ENCODE results near the gene RBM7. TPM values are rescaled to one million over a fixed set of nuclear protein-coding genes. Genes with fewer than 3 reads are reported as not detected.

Gene RBM7
- total RNA-seq, 2 experiments from 2014 or later, result 38.4 to 42.9 TPM

DNA sequence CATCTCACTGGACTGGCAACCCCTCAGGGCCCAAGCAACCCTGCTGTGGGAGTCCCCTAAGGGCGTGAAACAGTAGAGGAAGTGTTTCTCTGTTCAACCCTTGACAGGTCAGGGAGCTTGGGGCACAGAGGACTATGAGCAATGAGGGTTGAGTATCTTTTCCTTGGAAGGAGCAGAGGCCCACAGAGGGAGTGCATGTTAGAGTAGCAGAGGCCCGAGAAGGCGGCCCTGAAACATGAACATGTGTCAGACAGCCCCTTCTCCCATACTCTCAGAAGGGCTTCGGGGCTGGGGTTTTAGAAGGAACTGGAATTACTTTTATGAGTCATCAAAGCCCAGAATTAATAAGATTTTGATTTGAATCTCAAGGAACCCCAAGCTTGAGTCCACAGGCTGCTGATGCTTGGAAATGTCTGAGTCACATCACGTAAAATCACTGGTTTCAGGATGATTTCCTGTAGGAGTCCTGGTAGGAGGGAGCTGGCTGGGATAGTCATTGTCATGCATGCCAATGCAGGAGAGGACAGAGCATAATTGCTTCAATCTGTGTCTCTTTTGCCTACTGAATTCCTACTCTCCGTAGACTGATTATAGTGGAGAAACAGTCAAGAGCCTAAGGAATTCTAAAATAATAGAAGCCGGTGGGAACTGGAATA is 22.7 kb upstream of the RBM7 start:
- Mint-ChIP-seq H3K4me1 (ENCODE audit: low read depth) (no peaks in the 10 kb centered on the region), H3K27ac (no peak overlapping the region), H3K27me3 (ENCODE audit: low read depth) (peaks cover 23% of the 10 kb centered on the region), H3K9me3 (ENCODE audit: insufficient read depth) (no peaks in the 10 kb centered on the region), H3K36me3 (ENCODE audit: low read depth) (no peaks in the 10 kb centered on the region), H3K4me3 (no peak overlapping the region)
- POLR2A ChIA-PET, result no interaction called here
- DNase-seq, result no peak
- no peak for ATAC-seq
- CTCF ChIA-PET, result interaction anchor here (1.2 to 3.8 kb wide), 2 partner anchors 37 to 97 kb away, joined by 3 to 12 read pairs; no protein-coding TSS in a partner anchor

- no peak overlapping the region for H3K4me3 Mint-ChIP-seq
- no peak for ATAC-seq
- peaks cover 5% of the 10 kb centered on the region for H3K9me3 Mint-ChIP-seq (ENCODE audit: insufficient read depth)
- CTCF ChIA-PET, result interaction anchor here (3.8 kb wide), 1 partner anchor 39 kb away, joined by 12 read pairs; no protein-coding TSS in a partner anchor
- DNase-seq, result no peak
- no peak overlapping the region for H3K27ac Mint-ChIP-seq
- peaks cover 19% of the 10 kb centered on the region for H3K27me3 Mint-ChIP-seq (ENCODE audit: low read depth)
- no peaks in the 10 kb centered on the region for H3K4me1 Mint-ChIP-seq (ENCODE audit: low read depth)
- no peaks in the 10 kb centered on the region for H3K36me3 Mint-ChIP-seq (ENCODE audit: low read depth)
- POLR2A ChIA-PET, result no interaction called here
These were observed 20.9 kb upstream of the RBM7 start for GRCh38 chr11:114379394-114380069.

GRCh38 chr11:114382509-114382908 is 18.0 kb upstream of the RBM7 start:
- CTCF ChIA-PET, result no interaction called here
- Mint-ChIP-seq H3K27ac (no peak overlapping the region), H3K4me1 (ENCODE audit: low read depth) (no peaks in the 10 kb centered on the region), H3K4me3 (no peak overlapping the region), H3K27me3 (ENCODE audit: low read depth) (peaks cover 21% of the 10 kb centered on the region), H3K36me3 (ENCODE audit: low read depth) (no peaks in the 10 kb centered on the region), H3K9me3 (ENCODE audit: insufficient read depth) (peaks cover 5% of the 10 kb centered on the region)
- POLR2A ChIA-PET, result no interaction called here
- ATAC-seq, result no peak
- DNase-seq, result no peak

GRCh38 chr11:114384487-114384886 is 16.0 kb upstream of the RBM7 start:
- POLR2A ChIA-PET, result no interaction called here
- peaks cover 20% of the 10 kb centered on the region for H3K27me3 Mint-ChIP-seq (ENCODE audit: low read depth)
- CTCF ChIA-PET, result interaction anchor here (0.6 kb wide), 1 partner anchor 27 kb away, joined by 3 read pairs; no protein-coding TSS in a partner anchor

GRCh38 chr11:114386131-114386530 is 14.3 kb upstream of the RBM7 start:
- ChIA-PET POLR2A (no interaction called here), CTCF (interaction anchor here (1.2 to 1.9 kb wide), 2 partner anchors 12 to 39 kb away, joined by 3 to 4 read pairs; no protein-coding TSS in a partner anchor)
- DNase-seq (no peak), ATAC-seq (no peak)
- Mint-ChIP-seq H3K36me3 (ENCODE audit: low read depth) (no peaks in the 10 kb centered on the region), H3K27me3 (ENCODE audit: low read depth) (peaks cover 12% of the 10 kb centered on the region), H3K4me1 (ENCODE audit: low read depth) (no peaks in the 10 kb centered on the region), H3K4me3 (no peak overlapping the region), H3K9me3 (ENCODE audit: insufficient read depth) (peaks cover 5% of the 10 kb centered on the region), H3K27ac (no peak overlapping the region)

More at GRCh38 chr11:114384487-114384886, 16.0 kb upstream of the RBM7 start:
- ATAC-seq, result no peak
- Mint-ChIP-seq H3K36me3 (ENCODE audit: low read depth) (no peaks in the 10 kb centered on the region), H3K4me1 (ENCODE audit: low read depth) (no peaks in the 10 kb centered on the region), H3K9me3 (ENCODE audit: insufficient read depth) (peaks cover 5% of the 10 kb centered on the region), H3K4me3 (no peak overlapping the region), H3K27ac (no peak overlapping the region)
- no peak for DNase-seq

GRCh38 chr11:114386545-114386944 is 13.9 kb upstream of the RBM7 start:
- POLR2A ChIA-PET, result no interaction called here
- CTCF ChIA-PET, result interaction anchor here (1.2 to 1.9 kb wide), 2 partner anchors 11 to 39 kb away, joined by 3 to 4 read pairs; no protein-coding TSS in a partner anchor
- H3K4me3 Mint-ChIP-seq, result no peak overlapping the region
- DNase-seq (no peak), ATAC-seq (no peak)
- no peak overlapping the region for H3K27ac Mint-ChIP-seq
- no peaks in the 10 kb centered on the region for H3K4me1 Mint-ChIP-seq (ENCODE audit: low read depth)
- H3K9me3 Mint-ChIP-seq (ENCODE audit: insufficient read depth), result peaks cover 5% of the 10 kb centered on the region
- H3K36me3 Mint-ChIP-seq (ENCODE audit: low read depth), result no peaks in the 10 kb centered on the region
- peaks cover 12% of the 10 kb centered on the region for H3K27me3 Mint-ChIP-seq (ENCODE audit: low read depth)

DNA sequence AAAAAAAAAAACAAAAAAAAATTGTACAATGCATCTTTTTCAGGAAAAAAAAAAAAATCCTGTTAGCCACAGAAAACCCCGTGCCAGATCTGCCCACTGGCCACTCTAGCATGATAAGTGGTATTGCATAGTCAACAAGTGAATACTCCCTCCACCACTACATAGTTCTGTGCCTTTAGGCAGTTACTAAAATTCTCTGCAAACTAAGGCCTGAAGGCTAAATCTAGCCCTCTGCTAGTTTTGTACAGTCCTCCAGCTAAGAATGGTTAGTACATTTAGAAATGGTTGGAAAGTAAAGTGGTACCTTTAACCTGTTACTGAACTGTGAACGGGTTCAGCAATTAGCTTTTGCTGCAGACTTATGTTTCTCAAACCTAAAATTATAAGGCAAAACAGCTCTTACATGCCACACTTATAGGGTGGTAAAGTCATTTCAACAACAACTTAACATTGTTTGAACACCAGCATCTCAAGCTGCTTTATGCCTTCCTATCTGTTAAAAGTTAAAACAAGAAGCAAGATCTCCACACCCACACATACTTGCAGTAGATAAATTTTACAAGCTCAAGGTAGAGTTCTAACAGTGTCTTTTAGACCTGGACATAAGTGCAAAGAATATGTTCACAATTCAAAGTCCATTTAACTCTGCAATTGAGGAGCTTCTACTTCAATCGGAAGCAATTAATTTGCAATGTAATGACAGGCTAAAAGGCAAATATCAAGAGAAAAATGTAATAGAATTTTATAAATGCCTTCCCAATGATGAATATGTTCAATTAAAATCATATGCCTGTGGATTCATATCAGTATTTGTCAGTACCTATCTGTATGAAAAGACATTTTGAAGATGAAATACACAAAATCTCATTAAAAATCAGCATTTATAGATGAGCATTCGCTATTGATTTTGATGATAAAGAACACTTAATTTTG is 7.5 kb upstream of the RBM7 start:
- peaks cover 5% of the 10 kb centered on the region for H3K27me3 Mint-ChIP-seq (ENCODE audit: low read depth)
- ChIA-PET CTCF (interaction anchor here (0.9 to 1.5 kb wide), 2 partner anchors 35 to 46 kb away, joined by 3 to 4 read pairs; no protein-coding TSS in a partner anchor), POLR2A (no interaction called here)
- DNase-seq (no peak), ATAC-seq (no peak)
- no peaks in the 10 kb centered on the region for H3K9me3 Mint-ChIP-seq (ENCODE audit: insufficient read depth)
- no peak overlapping the region for H3K27ac Mint-ChIP-seq
- peaks cover 4% of the 10 kb centered on the region for H3K4me1 Mint-ChIP-seq (ENCODE audit: low read depth)
- H3K4me3 Mint-ChIP-seq, result no peak overlapping the region
- peaks cover 5% of the 10 kb centered on the region for H3K36me3 Mint-ChIP-seq (ENCODE audit: low read depth)

GRCh38 chr11:114395736-114396135 is 4.7 kb upstream of the RBM7 start:
- Mint-ChIP-seq H3K4me3 (no peak overlapping the region), H3K9me3 (ENCODE audit: insufficient read depth) (no peaks in the 10 kb centered on the region)

GRCh38 chr11:114396916-114397315 is 3.5 kb upstream of the RBM7 start:
- Mint-ChIP-seq H3K27ac (no peak overlapping the region), H3K4me1 (ENCODE audit: low read depth) (peaks cover 19% of the 10 kb centered on the region), H3K9me3 (ENCODE audit: insufficient read depth) (no peaks in the 10 kb centered on the region), H3K27me3 (ENCODE audit: low read depth) (peaks cover 5% of the 10 kb centered on the region), H3K4me3 (no peak overlapping the region), H3K36me3 (ENCODE audit: low read depth) (peaks cover 21% of the 10 kb centered on the region)
- DNase-seq, result no peak
- POLR2A ChIA-PET, result no interaction called here
- no peak for ATAC-seq
- CTCF ChIA-PET, result no interaction called here

More at GRCh38 chr11:114395736-114396135, 4.7 kb upstream of the RBM7 start:
- peaks cover 5% of the 10 kb centered on the region for H3K27me3 Mint-ChIP-seq (ENCODE audit: low read depth)
- peaks cover 16% of the 10 kb centered on the region for H3K36me3 Mint-ChIP-seq (ENCODE audit: low read depth)
- H3K4me1 Mint-ChIP-seq (ENCODE audit: low read depth), result peaks cover 18% of the 10 kb centered on the region
- no peak for DNase-seq
- H3K27ac Mint-ChIP-seq, result no peak overlapping the region
- CTCF ChIA-PET, result no interaction called here
- POLR2A ChIA-PET, result no interaction called here
- ATAC-seq, result no peak

DNA sequence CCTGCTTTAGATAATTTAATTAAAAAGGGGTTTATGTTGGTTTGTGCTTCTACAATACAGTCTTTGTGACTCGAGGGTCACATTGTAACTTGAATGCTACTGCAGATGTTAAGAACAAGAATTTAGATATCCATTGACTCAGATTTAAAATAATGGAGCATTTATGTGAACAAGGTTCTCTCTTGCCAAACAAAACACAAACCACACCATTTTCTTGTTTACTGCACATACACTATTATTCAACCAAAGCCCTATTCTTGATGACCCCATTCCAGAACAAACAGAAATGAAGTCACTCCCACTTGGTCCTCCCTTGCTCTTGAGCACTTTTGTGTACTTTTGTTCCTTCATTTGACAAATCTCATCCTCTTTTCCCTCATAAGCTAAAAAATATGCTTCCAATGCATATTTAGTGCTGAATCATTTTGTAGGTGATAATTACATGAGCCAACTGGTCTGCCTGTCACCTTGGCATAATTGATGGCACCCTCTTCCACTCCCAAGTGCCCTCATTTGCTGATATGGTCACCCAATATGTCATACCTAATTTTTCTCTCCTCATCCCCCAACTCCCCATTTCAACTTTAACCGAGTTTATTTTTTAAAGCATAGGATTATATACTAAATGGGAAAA is 3.0 kb upstream of the RBM7 start:
- H3K4me3 Mint-ChIP-seq, result no peak overlapping the region
- no peak for DNase-seq
- ChIA-PET CTCF (interaction anchor here (0.9 kb wide), 1 partner anchor 11 kb away, joined by 4 read pairs; no protein-coding TSS in a partner anchor), POLR2A (no interaction called here)
- no peaks in the 10 kb centered on the region for H3K9me3 Mint-ChIP-seq (ENCODE audit: insufficient read depth)
- H3K36me3 Mint-ChIP-seq (ENCODE audit: low read depth), result peaks cover 24% of the 10 kb centered on the region
- no peak overlapping the region for H3K27ac Mint-ChIP-seq
- H3K4me1 Mint-ChIP-seq (ENCODE audit: low read depth), result peaks cover 22% of the 10 kb centered on the region
- peaks cover 5% of the 10 kb centered on the region for H3K27me3 Mint-ChIP-seq (ENCODE audit: low read depth)
- no peak for ATAC-seq

- POLR2A ChIA-PET, result no interaction called here
- H3K4me3 Mint-ChIP-seq, result peak overlapping the region; percentile 91
- no peak overlapping the region for H3K27ac Mint-ChIP-seq
- no peaks in the 10 kb centered on the region for H3K27me3 Mint-ChIP-seq (ENCODE audit: low read depth)
- peaks cover 28% of the 10 kb centered on the region for H3K36me3 Mint-ChIP-seq (ENCODE audit: low read depth)
- ATAC-seq, result no peak
- H3K9me3 Mint-ChIP-seq (ENCODE audit: insufficient read depth), result no peaks in the 10 kb centered on the region
- CTCF ChIA-PET, result interaction anchor here (0.6 to 0.9 kb wide), 2 partner anchors 12 to 30 kb away, joined by 3 to 4 read pairs; no protein-coding TSS in a partner anchor
- no peak for DNase-seq
- peaks cover 27% of the 10 kb centered on the region for H3K4me1 Mint-ChIP-seq (ENCODE audit: low read depth)
These were observed 2.1 kb upstream of the RBM7 start for GRCh38 chr11:114398303-114398920.

All from activated CD8-positive, alpha-beta T cell treated with anti-CD3 and anti-CD28 coated beads, Interleukin-2, amount 10 ng/mL, durations not matched to agents 7 days and 5 days (primary cell).